GM18520 (cell line): ENCODE measurements around the gene IRAK2.
"Not testable (repeated sequence)": the region's sequence is repeated elsewhere in the genome, so short reads cannot be mapped to it uniquely, and the experiment has no call there.

ENCODE experiments used
- ATAC-seq: cut with Tn5 transposase; IDR thresholded peaks from one replicate; pipeline ENCODE4 v1.9.1; 2021; ENCODE audit not compliant: unreplicated experiment

Gene IRAK2

DNA sequence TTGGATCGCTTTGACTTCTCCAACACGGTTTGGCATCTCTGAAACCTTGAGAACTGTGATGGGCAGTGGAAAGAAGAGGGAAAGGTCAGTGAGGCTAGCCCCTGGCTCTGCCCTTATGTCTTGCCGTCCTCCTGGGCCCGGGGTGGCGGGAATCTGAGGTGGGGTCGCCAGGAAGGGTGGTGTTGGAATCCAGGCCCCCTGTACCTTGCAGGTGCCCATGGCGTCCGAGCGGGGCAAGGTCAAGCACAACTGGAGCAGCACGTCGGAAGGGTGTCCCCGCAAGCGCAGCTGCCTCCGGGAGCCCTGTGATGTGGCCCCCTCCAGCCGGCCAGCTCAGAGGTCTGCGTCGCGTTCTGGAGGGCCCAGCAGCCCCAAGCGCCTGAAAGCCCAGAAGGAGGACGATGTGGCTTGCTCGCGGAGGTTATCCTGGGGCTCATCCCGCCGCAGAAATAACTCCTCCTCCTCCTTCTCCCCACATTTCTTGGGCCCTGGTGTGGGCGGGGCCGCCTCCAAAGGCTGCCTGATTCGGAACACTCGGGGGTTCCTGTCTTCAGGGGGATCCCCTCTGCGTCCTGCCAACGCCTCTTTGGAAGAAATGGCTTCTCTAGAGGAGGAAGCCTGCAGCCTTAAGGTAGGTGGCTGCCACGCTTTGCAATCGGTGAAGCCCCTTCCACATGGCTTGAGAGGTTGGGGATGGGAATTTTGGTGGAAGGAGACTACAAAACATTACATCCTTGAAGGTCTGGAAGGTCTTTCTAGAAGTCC lies 84.4 kb downstream of the IRAK2 start:
- no peak for ATAC-seq

- ATAC-seq: no peak
Observed at GRCh38 chr3:10249833-10250232, 85.1 kb downstream of the IRAK2 start.

GRCh38 chr3:10251006-10251405 lies 86.3 kb downstream of the IRAK2 start:
- ATAC-seq: no peak

- no peak for ATAC-seq
Observed at GRCh38 chr3:10253731-10254130, 89.0 kb downstream of the IRAK2 start.

DNA sequence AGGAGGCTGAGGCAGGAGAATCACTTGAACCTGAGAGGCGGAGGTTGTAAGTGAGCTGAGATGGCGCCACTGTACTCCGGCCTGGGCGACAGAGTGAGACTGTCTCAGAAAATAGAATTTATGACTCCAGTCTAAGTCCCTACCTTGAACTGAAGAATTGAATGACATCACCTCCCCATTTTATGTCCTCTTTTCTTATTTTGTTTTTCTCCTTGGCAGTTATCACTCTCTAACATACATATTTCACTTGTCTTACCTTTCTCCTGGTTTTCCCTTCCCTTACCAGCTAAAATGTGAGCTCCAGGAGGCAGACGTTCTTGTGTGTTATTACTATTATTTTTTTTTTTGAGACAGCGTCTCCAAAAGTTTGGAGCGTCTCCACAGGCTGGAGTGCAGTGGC lies 91.1 kb downstream of the IRAK2 start:
- ATAC-seq: no peak

DNA sequence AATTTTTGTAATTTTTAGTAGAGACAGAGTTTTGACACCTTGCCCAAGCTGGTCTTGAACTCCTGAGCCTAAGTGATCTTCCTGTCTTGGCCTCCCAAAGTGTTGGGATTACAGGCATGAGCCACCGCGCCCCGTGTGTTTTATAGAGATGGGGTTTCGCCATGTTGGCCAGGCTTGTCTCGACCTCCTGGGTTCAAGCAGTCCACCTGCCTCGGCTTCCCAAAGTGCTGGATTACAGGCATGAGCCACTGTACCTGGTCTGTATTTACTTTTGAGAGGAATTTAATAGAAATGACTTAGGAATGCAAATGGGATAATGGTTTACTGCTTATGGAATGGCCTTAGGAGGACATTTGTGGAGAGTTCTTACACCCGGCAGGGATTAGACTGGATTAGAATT lies 94.3 kb downstream of the IRAK2 start:
- no peak for ATAC-seq

DNA sequence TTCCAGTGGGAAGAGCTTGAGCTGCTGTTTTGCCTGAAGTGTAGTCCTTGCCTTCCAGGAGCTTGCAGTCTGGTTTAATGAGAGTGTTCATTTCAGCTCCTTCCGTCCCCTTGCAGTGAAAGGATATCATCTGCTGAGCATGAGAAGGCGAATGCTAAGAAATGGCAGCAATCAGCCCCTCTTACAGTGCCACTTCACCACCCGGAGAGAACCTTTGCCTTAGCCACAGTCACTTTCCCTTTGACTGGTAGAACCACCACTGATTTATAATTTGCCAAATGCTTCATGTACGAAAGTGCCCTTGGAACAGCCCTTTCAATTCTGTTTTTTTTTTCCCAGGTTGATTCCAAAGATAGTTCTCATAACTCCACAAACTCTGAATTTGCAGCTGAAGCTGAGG lies 95.1 kb downstream of the IRAK2 start:
- ATAC-seq: no peak

GRCh38 chr3:10260211-10260701 lies 95.5 kb downstream of the IRAK2 start:
- ATAC-seq: no peak

DNA sequence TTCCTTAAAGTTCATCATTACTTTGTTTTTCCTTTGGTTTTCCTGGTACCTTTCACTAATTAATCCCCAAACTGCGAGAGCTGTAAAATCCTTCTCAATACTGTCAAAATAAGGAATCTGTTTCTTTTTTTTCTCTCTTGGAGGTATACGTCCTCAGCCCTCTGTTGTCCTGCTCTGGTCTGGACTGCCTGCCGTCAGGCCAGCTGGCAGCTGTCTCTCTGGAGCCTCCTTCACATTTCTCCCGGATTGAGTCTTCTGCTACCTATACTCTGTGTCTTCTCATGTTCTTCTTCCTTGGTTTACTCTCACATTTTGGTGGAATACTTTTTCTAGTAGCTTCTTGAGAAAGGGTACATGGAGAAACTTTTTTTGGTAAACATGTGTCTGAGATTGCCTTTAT lies 97.3 kb downstream of the IRAK2 start:
- no peak for ATAC-seq

DNA sequence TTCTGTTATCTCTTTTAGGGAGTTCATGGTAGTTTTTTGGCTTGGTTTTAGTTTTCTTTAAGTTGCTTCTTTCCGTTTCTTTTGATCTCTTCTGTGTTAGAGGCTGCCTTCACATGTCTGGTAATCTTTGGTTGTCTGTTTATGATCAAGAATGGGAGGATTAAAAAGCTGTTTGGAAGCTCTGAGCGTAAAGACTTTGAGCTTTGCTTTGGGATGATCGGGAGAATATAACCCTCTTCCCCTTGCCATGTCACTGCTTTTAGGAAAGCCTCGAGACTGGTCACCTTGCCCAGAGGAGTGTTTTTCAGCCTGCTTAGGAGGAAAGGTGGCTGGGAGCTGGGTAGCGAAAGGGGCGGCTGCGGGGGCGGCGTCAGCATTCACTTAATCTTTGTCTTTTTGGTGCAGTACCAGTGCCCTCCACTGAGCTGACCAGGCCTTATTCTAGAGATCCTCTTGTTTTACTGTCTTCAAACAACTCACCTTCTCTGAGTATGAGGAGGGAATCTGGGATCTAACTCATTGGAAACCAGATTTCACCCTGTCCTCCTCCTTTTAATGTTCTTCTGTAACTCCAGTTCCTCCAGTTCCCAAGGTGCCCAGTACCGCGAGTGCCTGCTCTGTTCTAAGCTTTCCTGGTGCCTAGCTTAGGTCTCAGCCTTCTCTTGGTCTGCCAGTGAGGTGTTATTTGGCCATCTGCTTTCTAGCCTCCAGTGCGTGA lies 99.1 kb downstream of the IRAK2 start:
- ATAC-seq: no peak

DNA sequence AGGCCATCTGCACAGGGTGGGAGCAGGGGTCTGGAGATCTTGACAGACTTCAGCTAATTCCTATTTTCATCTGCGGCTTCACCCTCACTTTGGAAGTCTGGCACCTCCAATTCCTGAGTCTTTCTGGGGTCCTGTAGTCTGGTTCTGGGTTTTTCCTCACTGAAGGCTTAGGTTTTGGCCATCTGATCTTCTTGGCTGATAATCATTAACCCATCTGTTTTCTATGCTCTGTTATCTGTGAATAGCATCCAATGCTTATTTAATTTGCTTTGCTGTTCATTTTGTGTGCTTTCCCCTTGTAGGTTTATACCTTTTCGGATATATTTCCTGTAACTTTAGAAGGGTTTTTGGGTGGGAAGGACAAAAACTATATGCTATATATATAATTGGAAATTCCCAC lies 101.1 kb downstream of the IRAK2 start:
- ATAC-seq: no peak

- not testable (repeated sequence) for ATAC-seq
Observed at GRCh38 chr3:10266936-10267335, 102.2 kb downstream of the IRAK2 start.

GRCh38 chr3:10268116-10268515 lies 103.4 kb downstream of the IRAK2 start:
- ATAC-seq: no peak

- no peak for ATAC-seq
Observed at GRCh38 chr3:10268930-10269329, 104.2 kb downstream of the IRAK2 start.

GRCh38 chr3:10269443-10269842 lies 104.7 kb downstream of the IRAK2 start:
- ATAC-seq: no peak

GRCh38 chr3:10272476-10272875 lies 107.8 kb downstream of the IRAK2 start:
- ATAC-seq: not testable (repeated sequence)

DNA sequence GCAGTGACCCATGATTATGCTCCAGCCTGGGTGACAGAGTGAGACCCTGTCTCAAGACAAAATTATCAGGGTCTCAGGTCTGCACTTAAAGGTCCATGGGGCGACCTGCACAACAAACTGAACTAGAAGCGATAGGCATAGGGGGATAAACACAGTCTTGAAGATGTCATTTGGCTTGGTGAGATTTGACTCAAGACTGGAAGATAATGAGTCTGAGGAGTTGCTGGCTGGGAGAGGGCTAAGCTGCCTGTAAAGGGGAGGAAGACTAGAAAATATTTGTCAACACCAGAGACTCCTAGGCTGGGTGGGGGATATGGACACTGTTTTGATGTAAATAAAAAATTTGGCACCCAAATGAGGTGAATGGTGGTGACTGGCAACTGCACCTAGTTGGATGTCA lies 108.3 kb downstream of the IRAK2 start:
- no peak for ATAC-seq

DNA sequence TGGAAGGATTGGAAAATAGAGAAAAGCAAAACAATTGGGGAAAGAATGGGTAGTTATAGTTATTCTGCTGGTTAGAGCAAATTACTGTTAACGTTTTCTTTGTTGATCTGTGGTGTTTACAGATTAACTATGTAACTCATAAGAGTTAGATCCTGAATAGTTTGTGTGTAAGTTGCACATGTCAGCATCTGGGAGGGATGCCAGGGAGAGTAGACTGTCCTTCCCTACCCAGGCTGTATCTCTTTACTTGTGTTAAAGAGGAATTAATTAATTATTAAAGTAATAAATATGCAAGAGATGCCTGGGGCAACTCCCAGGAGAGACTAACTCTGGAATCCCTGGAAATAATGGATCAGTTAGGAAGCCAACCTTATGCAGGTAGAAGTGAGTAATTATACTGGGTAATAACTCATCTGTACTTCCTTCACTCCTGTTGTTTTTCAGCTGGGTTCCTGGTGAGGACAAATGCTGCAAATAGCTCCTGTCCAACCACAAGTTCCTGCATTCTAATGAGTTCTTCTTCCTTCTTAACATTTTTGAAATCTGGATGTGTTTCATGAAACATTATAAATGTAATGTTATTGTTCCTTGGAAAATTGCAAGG lies 109.1 kb downstream of the IRAK2 start:
- ATAC-seq: no peak

DNA sequence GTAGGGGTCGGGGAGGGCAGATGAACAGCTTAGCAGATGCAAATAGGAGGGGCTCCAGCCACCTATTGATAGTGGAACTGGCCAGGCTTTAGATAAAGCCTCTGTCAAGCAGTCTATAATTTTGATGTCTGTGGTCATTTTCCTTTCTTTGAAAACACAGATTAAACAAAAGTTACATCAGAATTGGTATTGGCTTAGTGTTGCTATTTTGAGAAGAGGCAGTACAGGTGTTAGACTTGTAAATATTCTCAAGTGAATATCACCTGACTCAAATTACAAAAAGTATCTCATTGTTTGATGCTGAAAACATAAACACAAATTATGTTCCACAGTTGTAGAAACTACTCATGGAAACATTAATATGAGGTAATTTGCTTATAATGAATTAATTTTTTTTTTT lies 109.9 kb downstream of the IRAK2 start:
- ATAC-seq: no peak

GRCh38 chr3:10277115-10277625 lies 112.5 kb downstream of the IRAK2 start:
- ATAC-seq: no peak

DNA sequence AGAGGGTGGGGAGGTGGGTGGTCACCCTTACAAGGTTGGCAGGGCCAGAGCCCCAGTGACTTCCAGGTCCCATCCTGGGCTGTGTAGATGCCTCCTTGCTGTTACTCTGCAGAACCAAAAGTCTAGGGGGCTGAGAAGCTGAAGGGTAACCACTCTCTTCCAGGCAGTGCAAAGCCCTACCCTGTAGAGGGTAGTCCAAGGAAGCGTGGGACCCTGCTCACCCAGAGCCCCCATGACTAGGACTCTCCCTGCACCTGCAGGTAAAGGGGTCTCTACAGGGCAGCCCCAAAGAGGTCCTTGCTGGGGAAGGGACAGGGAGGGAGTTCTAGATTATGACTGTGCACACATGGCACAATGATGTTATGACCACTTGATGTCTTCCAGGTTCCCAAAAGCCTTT lies 113.8 kb downstream of the IRAK2 start:
- no peak for ATAC-seq
